H1 (cell line): ENCODE results near the gene HOMER1. TPM values are rescaled to one million over a fixed set of nuclear protein-coding genes. Genes with fewer than 3 reads are reported as not detected.

Experiments
- CTCF ChIA-PET: fragments of 300-600 bp; sonication (Branson Sonifier 250); formaldehyde crosslinking; loops from one replicate; lab custom pipeline; 2021; ENCODE audit not compliant: partially characterized antibody; lab: Charles Lee
- POLR2A ChIA-PET: fragments of 300-600 bp; sonication (Branson Sonifier 250); formaldehyde crosslinking; loops from one replicate; lab custom pipeline; 2021; ENCODE audit warnings: inconsistent platforms; ENCODE audit not compliant: partially characterized antibody; lab: Charles Lee
- DNase-seq, 2 experiments: peaks; one replicate each; pipeline versions ENCODE4 v3.0.0 to v3.0.0-alpha.2; 2010 to 2022; ENCODE audit warnings: low spot score in 2 of 2, low read depth in 1 of 2, mixed read lengths in 1 of 2
- FAIRE-seq: peaks from 2 replicates; lab custom pipeline; 2011; peaks lifted over from hg19 to GRCh38; lab: Jason Lieb, UNC
- H2AFZ ChIP-seq: 2 replicates; pipeline ENCODE4 v1.8.1; 2012; ENCODE audit warnings: low read length, inconsistent platforms
- H2AK5ac ChIP-seq: 2 replicates; pipeline ENCODE4 v1.6.1; 2013; ENCODE audit warnings: low read depth, low read length
- H2BK120ac ChIP-seq: replicated peaks from 2 replicates; pipeline ENCODE3; 2013; ENCODE audit warnings: low read depth, low read length, inconsistent platforms
- H2BK12ac ChIP-seq: 2 replicates; pipeline ENCODE4 v1.6.1; 2013; ENCODE audit warnings: low read depth, low read length
- H2BK15ac ChIP-seq: 2 replicates; pipeline ENCODE4 v1.6.1; 2013; ENCODE audit warnings: low read length
- H2BK20ac ChIP-seq: 2 replicates; pipeline ENCODE4 v1.6.1; 2013; ENCODE audit warnings: low read length
- H2BK5ac ChIP-seq: 2 replicates; pipeline ENCODE4 v1.6.1; 2013; ENCODE audit warnings: low read depth, low read length
- H3K14ac ChIP-seq: 2 replicates; pipeline ENCODE4 v1.6.1; 2013; ENCODE audit warnings: inconsistent platforms; ENCODE audit not compliant: insufficient read length
- H3K18ac ChIP-seq: 2 replicates; pipeline ENCODE4 v1.6.1; 2013; ENCODE audit warnings: low read length; ENCODE audit errors: extremely low read depth
- H3K23ac ChIP-seq: 2 replicates; pipeline ENCODE4 v1.6.1; 2013; ENCODE audit warnings: inconsistent platforms; ENCODE audit not compliant: insufficient read length
- H3K23me2 ChIP-seq: 2 replicates; pipeline ENCODE4 v1.6.1; 2013; ENCODE audit warnings: low read depth, low read length
- H3K27ac ChIP-seq: 2 replicates; pipeline ENCODE4 v1.6.1; 2011; ENCODE audit warnings: low read depth, low read length, inconsistent platforms
- H3K27me3 ChIP-seq, 4 experiments: replicated peaks in 1 of 4; 1 replicate in 1 of 4; 2 replicates in 3 of 4; pipeline versions ENCODE4 v1.6.1 to v1.8.1; 2011 to 2013; ENCODE audit warnings: low read length in 3 of 4, mild to moderate bottlenecking in 3 of 4, inconsistent platforms in 2 of 4, mixed read lengths in 2 of 4, moderate library complexity in 1 of 4; ENCODE audit not compliant: control insufficient read depth in 3 of 4, insufficient read depth in 3 of 4; ENCODE audit errors: extremely low read depth in 1 of 4
- H3K36me3 ChIP-seq, 4 experiments: 2 replicates each; pipeline versions ENCODE4 v1.6.1 to v1.8.1; 2011 to 2013; ENCODE audit warnings: mild to moderate bottlenecking in 4 of 4, low read length in 3 of 4, moderate library complexity in 2 of 4, control low read depth in 1 of 4, inconsistent platforms in 1 of 4; ENCODE audit not compliant: insufficient read depth in 4 of 4, control insufficient read depth in 2 of 4
- H3K4ac ChIP-seq: replicated peaks from 2 replicates; pipeline ENCODE3; 2013; ENCODE audit warnings: low read length, low read depth, mixed read lengths, inconsistent platforms; ENCODE audit not compliant: insufficient read length
- H3K4me1 ChIP-seq, 4 experiments: replicated peaks in 1 of 4; 1 replicate in 1 of 4; 2 replicates in 3 of 4; pipeline versions ENCODE4 v1.6.1 to v1.8.1; 2011 to 2013; ENCODE audit warnings: low read length in 3 of 4, inconsistent platforms in 2 of 4, mixed read lengths in 1 of 4; ENCODE audit not compliant: insufficient read depth in 4 of 4, control insufficient read depth in 3 of 4
- H3K4me2 ChIP-seq, 2 experiments: 2 replicates each; pipeline versions ENCODE4 v1.6.1 to v1.8.1; 2011 to 2013; ENCODE audit warnings: low read depth in 2 of 2, low read length in 2 of 2, control low read depth in 1 of 2, inconsistent platforms in 1 of 2, mild to moderate bottlenecking in 1 of 2; ENCODE audit not compliant: insufficient read depth in 1 of 2
- H3K4me3 ChIP-seq, 4 experiments: fragments of 200-600, 300-600 bp in 1 of 4; sonication (generic), shearing (Covaris generic), sonication (Bioruptor Twin) in 1 of 4; 2 replicates each; pipeline versions ENCODE4 v1.5.1 to v1.8.1; 2011 to 2016; ENCODE audit warnings: low read length in 4 of 4, low read depth in 3 of 4, control low read depth in 2 of 4, inconsistent platforms in 2 of 4, mild to moderate bottlenecking in 2 of 4, mixed read lengths in 1 of 4, moderate library complexity in 1 of 4; ENCODE audit not compliant: insufficient read depth in 2 of 4; ENCODE audit errors: extremely low read depth in 1 of 4
- H3K56ac ChIP-seq: replicated peaks from 2 replicates; pipeline ENCODE3; 2013; ENCODE audit warnings: low read depth, mild to moderate bottlenecking, mixed read lengths, low read length, inconsistent platforms; ENCODE audit not compliant: insufficient read length
- H3K79me1 ChIP-seq: 2 replicates; pipeline ENCODE4 v1.6.1; 2013; ENCODE audit warnings: low read depth, low read length, control low read depth
- H3K79me2 ChIP-seq, 2 experiments: 2 replicates each; pipeline versions ENCODE4 v1.6.1 to v1.8.1; 2012 to 2013; ENCODE audit warnings: low read length in 2 of 2, mild to moderate bottlenecking in 2 of 2, inconsistent platforms in 1 of 2; ENCODE audit not compliant: insufficient read depth in 2 of 2, control insufficient read depth in 1 of 2
- H3K9ac ChIP-seq, 4 experiments: replicated peaks in 1 of 4; 1 replicate in 1 of 4; 2 replicates in 3 of 4; pipeline versions ENCODE4 v1.6.1 to v1.8.1; 2011 to 2013; ENCODE audit warnings: low read depth in 3 of 4, low read length in 3 of 4, control low read depth in 2 of 4, mild to moderate bottlenecking in 2 of 4, moderate library complexity in 2 of 4, inconsistent platforms in 1 of 4; ENCODE audit errors: extremely low read depth in 1 of 4
- H3K9me3 ChIP-seq, 2 experiments: 2 replicates each; pipeline versions ENCODE4 v1.6.1 to v1.8.1; 2012 to 2013; ENCODE audit warnings: mild to moderate bottlenecking in 2 of 2, moderate library complexity in 2 of 2, control low read depth in 1 of 2, inconsistent platforms in 1 of 2, low read depth in 1 of 2, low read length in 1 of 2, mixed read lengths in 1 of 2; ENCODE audit not compliant: insufficient read depth in 2 of 2
- H4K20me1 ChIP-seq, 2 experiments: replicated peaks in 1 of 2; 2 replicates each; pipeline versions ENCODE3 to v1.8.1; 2011 to 2013; ENCODE audit warnings: inconsistent platforms in 2 of 2, low read length in 2 of 2, mild to moderate bottlenecking in 1 of 2; ENCODE audit not compliant: insufficient read depth in 2 of 2, control insufficient read depth in 1 of 2
- H4K5ac ChIP-seq: 2 replicates; pipeline ENCODE4 v1.6.1; 2013; ENCODE audit warnings: low read length, low read depth, mixed read lengths, inconsistent platforms; ENCODE audit not compliant: insufficient read length
- H4K8ac ChIP-seq: 2 replicates; pipeline ENCODE4 v1.8.0; 2013; ENCODE audit warnings: mild to moderate bottlenecking, moderate library complexity, low read length, inconsistent platforms; ENCODE audit not compliant: insufficient read depth; ENCODE audit errors: extremely low read depth
- H4K91ac ChIP-seq: replicated peaks from 2 replicates; pipeline ENCODE3; 2013; ENCODE audit warnings: low read length, mixed read lengths, inconsistent platforms; ENCODE audit not compliant: insufficient read length
- CBX8 ChIP-seq: fragments of 300-800, 300-1000 bp; sonication (generic); IDR thresholded peaks from 2 replicates; pipeline ENCODE4 v1.7.1; 2016; ENCODE audit warnings: low read depth, low read length, borderline replicate concordance
- POLR2AphosphoS5 ChIP-seq: IDR thresholded peaks from 2 replicates; pipeline ENCODE4 v1.6.1; 2011; ENCODE audit warnings: low read depth, low read length
- WGBS, 2 experiments: shearing (Covaris generic) in 1 of 2; methylation state at CpG; one replicate each; pipeline versions ENCODE4 v1.1.6 to v1.1.7; 2013 to 2015; ENCODE audit warnings: low lambda C conversion rate in 2 of 2, mixed read lengths in 2 of 2, inconsistent platforms in 1 of 2, low coverage in 1 of 2, missing lambda C conversion rate in 1 of 2; ENCODE audit not compliant: insufficient replicate concordance in 2 of 2, insufficient coverage in 1 of 2, insufficient read length in 1 of 2; ENCODE audit errors: extremely low coverage in 1 of 2, missing lambda C conversion rate in 1 of 2; 5-methylcytosine and 5-hydroxymethylcytosine counted together
- polyA plus RNA-seq, 7 experiments: library from polyadenylated mRNA; depleted of rRNA in 3 of 7; stranded (reverse) in 5 of 7; unstranded in 2 of 7; fragments of >200 nt in 5 of 7; fragments of 200-250 nt in 2 of 7; gene quantifications; 1 replicate in 5 of 7; 2 replicates in 1 of 7; 4 replicates in 1 of 7; pipeline versions ENCODE4 v1.2.1 to v1.2.3, GENCODE V29; 2011 to 2013; ENCODE audit warnings: missing spikeins in 2 of 7, mixed read lengths in 2 of 7
- total RNA-seq: library from RNA; stranded (reverse); fragmentation: NEBNext Ultra II Directional; extraction: Animal tissue kit (Norgen Biotek cat#: 25700); gene quantifications from 2 replicates; pipeline ENCODE4 v1.2.1, GENCODE V29; 2021

HOMER1 gene
- total and polyA plus RNA-seq, 2 of the 8 experiments (the other 6 are each of a cell fraction or from before 2014, with no cell fraction given), result 6.4 to 57.9 TPM

- CTCF ChIA-PET, result interaction anchor here (0.8 to 1.7 kb wide), 2 partner anchors 23 to 333 kb away, joined by 3 to 7 read pairs; no protein-coding TSS in a partner anchor
- whole genome bisulfite sequencing, 2 experiments, result 84% methylated on average over 1 of the region's 1 CpG; no CpG with 5 or more reads in 1 of the 2 experiments
Measured at GRCh38 chr5:79357398-79357797, 156.5 kb downstream of the HOMER1 start.

More at GRCh38 chr5:79357398-79357797, 156.5 kb downstream of the HOMER1 start:
- Histone ChIP-seq H3K23ac (no peak overlapping the region), H3K9me3 (peaks cover 3 to 4% of the 10 kb centered on the region in 2 experiments; a peak in 3 of 4 replicates), H3K56ac (no peak overlapping the region), H4K91ac (no peak overlapping the region), H2BK5ac (no peak overlapping the region), H3K14ac (no peak overlapping the region), H4K5ac (no peak overlapping the region), H2AK5ac (no peak overlapping the region), H3K4me2 (no peak overlapping the region), H4K8ac (no peak overlapping the region), H2AFZ (no peak overlapping the region), H3K27ac (no peak overlapping the region), H3K79me1 (no peaks in the 10 kb centered on the region), H4K20me1 (no peaks in the 10 kb centered on the region), H2BK12ac (no peak overlapping the region), H3K4me1 (no peaks in the 10 kb centered on the region), H2BK20ac (no peak overlapping the region), H3K18ac (no peak overlapping the region), H2BK15ac (no peak overlapping the region), H3K36me3 (no peaks in the 10 kb centered on the region), H3K4ac (no peak overlapping the region), H3K79me2 (no peaks in the 10 kb centered on the region), H3K9ac (no peak overlapping the region), H3K27me3 (no peaks in the 10 kb centered on the region), H2BK120ac (no peak overlapping the region), H3K23me2 (no peaks in the 10 kb centered on the region), H3K4me3 (no peak overlapping the region)
- TF ChIP-seq POLR2AphosphoS5 (no peak), CBX8 (no peak)
- no peak for FAIRE-seq
- POLR2A ChIA-PET, result interaction anchor here (0.6 kb wide), 1 partner anchor 234 kb away, joined by 3 read pairs; no protein-coding TSS in a partner anchor
- no peak for DNase-seq
